Measurements from ENCODE around the gene FNBP1L. TPM values are rescaled to one million over a fixed set of nuclear protein-coding genes. Genes with fewer than 3 reads are reported as not detected.

FNBP1L gene
- total RNA-seq, 2 donors from 2014 or later, result 1.3 to 1.6 TPM

DNA sequence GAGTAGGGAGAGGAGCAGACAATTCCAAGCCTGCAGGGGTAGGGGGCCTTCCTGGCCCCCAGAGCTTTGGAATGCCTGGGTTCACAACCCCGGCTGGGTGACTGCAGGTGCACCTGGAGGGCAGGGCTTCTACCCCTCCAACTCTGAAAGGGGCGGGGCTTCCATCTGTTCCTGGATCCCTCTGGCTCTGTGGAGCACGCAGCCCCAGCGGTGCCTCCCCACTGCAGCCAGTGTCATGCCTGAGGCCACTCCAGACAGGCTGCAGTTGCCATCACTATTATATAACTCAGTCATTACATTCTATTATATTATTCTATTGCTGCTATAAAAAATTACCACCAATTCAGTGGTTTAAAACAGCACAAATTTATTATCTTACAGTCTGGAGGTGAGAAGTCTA is 12.5 kb upstream of the FNBP1L start:
- ATAC-seq (replicated peaks in 1 of 2), result no peak
- H3K9me3 Mint-ChIP-seq, result no peaks in the 10 kb centered on the region
- no peak overlapping the region for H3K27ac Mint-ChIP-seq
- H3K27me3 Mint-ChIP-seq (ENCODE audit: low read depth), result peaks cover 10% of the 10 kb centered on the region
- H3K4me3 Mint-ChIP-seq, result no peak overlapping the region
- DNase-seq, result no peak
- H3K36me3 Mint-ChIP-seq (ENCODE audit: insufficient read depth in 2 of 2), result no peaks in the 10 kb centered on the region
- H3K4me1 Mint-ChIP-seq (ENCODE audit: low read depth), result no peaks in the 10 kb centered on the region

DNA sequence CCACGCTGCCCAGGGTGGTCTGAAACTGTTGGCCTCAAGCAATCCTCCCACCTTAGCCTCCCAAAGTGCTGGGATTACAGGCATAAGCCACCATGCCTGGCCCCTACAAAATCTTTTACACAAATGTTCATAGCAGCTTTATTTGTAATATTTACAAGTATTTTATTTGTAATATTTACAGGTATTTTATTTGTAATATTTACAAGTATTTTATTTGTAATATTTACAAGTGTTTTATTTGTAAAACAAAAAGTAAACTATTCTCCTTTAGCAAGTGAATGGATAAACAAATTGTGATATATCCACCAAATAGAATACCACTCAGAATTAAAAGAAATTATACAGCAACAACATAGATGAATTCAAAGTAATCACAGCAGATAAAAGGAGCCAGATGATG is 11.4 kb upstream of the FNBP1L start:
- Mint-ChIP-seq H3K27me3 (ENCODE audit: low read depth) (peaks cover 10% of the 10 kb centered on the region), H3K27ac (no peak overlapping the region), H3K9me3 (no peaks in the 10 kb centered on the region), H3K36me3 (ENCODE audit: insufficient read depth in 2 of 2) (no peaks in the 10 kb centered on the region), H3K4me3 (no peak overlapping the region), H3K4me1 (ENCODE audit: low read depth) (no peaks in the 10 kb centered on the region)
- DNase-seq (no peak), ATAC-seq (replicated peaks in 1 of 2) (no peak)

DNA sequence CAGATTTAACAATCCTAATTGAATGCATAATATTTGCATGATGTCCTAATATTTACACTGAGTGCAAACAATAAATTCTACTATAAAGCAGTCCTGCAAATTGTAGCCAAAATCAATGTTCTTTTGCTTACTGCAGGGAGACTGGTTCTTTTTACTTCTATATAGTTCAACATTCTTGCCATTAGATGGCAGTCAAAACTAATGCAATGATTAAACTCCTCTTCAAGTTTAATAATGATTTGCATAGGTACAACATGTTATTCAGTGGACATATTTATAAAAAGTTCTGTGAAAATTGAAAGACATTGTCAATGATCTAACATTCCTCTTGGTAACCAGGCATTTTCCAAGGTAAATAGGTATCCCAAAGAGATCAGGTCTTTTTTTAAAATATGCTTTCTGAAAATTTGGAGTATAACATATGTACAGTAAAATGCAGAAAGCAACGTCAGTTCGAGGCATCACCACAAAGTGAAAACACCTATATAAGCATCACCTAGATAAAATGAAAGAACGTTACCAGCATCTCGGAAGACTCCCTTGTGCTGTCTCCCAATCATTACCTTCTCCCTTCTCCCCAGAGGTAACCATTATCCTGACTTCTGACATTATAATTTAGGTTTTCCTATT is 9.8 kb upstream of the FNBP1L start:
- ATAC-seq (replicated peaks in 1 of 2) (peak; percentile 47 to 49), DNase-seq (no peak)
- Mint-ChIP-seq H3K27me3 (ENCODE audit: low read depth) (peaks cover 10% of the 10 kb centered on the region), H3K4me3 (no peak overlapping the region), H3K9me3 (no peaks in the 10 kb centered on the region), H3K27ac (no peak overlapping the region), H3K36me3 (ENCODE audit: insufficient read depth in 2 of 2) (no peaks in the 10 kb centered on the region), H3K4me1 (ENCODE audit: low read depth) (no peaks in the 10 kb centered on the region)

DNA sequence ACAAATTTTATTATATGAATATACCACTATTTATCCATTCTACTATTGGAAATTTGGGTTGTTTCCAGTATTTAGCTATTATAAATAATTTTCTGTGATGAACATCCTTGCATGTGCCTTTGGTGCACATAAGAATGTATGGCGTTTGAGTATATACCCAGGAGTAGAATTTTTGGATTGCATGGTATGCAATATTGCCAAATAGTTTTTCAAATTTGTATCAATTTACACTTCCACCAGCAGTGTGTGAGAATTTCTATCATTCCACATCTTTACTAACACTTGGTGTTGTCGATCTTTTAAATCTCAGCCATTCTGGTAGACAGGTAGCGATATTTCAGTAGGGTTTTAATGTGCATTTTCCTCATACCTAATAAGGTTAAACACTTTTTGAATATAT is 9.2 kb upstream of the FNBP1L start:
- no peaks in the 10 kb centered on the region for H3K9me3 Mint-ChIP-seq
- no peak overlapping the region for H3K4me3 Mint-ChIP-seq
- H3K27me3 Mint-ChIP-seq (ENCODE audit: low read depth), result peaks cover 10% of the 10 kb centered on the region
- ATAC-seq (replicated peaks in 1 of 2) (no peak), DNase-seq (no peak)
- H3K36me3 Mint-ChIP-seq (ENCODE audit: insufficient read depth in 2 of 2), result no peaks in the 10 kb centered on the region
- H3K27ac Mint-ChIP-seq, result no peak overlapping the region
- no peaks in the 10 kb centered on the region for H3K4me1 Mint-ChIP-seq (ENCODE audit: low read depth)

DNA sequence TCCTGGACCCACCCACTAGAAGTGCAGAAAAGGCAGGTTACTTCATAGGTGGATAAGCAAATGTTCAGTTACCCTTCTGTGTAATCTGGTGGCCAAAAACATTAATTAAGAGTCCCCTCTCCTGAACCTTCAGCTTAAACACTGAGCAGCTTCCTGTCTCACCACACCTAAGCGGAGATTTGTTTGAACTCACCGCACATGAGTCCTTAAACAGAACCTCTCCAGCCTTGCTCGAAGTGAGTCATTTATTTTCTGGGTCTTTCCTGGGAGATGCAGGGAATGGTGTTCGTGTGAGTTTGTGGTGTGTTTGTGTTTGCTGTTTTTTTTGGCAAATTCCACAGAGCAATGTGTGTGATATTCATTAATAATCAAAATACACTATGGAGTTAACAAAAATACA is 7.6 kb upstream of the FNBP1L start:
- H3K9me3 Mint-ChIP-seq, result no peaks in the 10 kb centered on the region
- H3K4me1 Mint-ChIP-seq (ENCODE audit: low read depth), result no peaks in the 10 kb centered on the region
- ATAC-seq (replicated peaks in 1 of 2) (no peak), DNase-seq (no peak)
- H3K27ac Mint-ChIP-seq, result no peak overlapping the region
- no peak overlapping the region for H3K4me3 Mint-ChIP-seq
- peaks cover 10% of the 10 kb centered on the region for H3K27me3 Mint-ChIP-seq (ENCODE audit: low read depth)
- H3K36me3 Mint-ChIP-seq (ENCODE audit: insufficient read depth in 2 of 2), result no peaks in the 10 kb centered on the region

DNA sequence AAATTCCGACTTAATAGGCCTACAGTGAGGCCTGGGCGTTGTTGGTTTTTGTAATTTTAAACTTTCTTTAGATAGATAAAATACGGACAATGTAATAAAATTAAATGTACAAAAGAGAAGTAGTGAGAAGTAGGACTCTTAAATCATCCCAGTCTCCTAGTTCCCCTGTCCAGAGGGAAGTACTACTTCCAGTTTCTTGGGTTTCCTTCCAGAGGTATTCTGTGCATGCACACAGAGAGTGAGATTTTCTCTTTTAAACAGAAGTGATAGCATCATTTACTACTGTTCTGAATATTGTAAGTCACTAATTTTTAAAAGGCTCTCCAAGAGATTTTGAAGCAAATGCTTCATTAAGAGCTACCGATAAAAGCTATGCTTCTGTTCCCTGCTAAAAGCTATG is 7.2 kb upstream of the FNBP1L start:
- H3K4me1 Mint-ChIP-seq (ENCODE audit: low read depth), result no peaks in the 10 kb centered on the region
- ATAC-seq (replicated peaks in 1 of 2), result no peak
- H3K9me3 Mint-ChIP-seq, result no peaks in the 10 kb centered on the region
- peaks cover 10% of the 10 kb centered on the region for H3K27me3 Mint-ChIP-seq (ENCODE audit: low read depth)
- H3K36me3 Mint-ChIP-seq (ENCODE audit: insufficient read depth in 2 of 2), result no peaks in the 10 kb centered on the region
- H3K27ac Mint-ChIP-seq, result no peak overlapping the region
- H3K4me3 Mint-ChIP-seq, result no peak overlapping the region
- no peak for DNase-seq

DNA sequence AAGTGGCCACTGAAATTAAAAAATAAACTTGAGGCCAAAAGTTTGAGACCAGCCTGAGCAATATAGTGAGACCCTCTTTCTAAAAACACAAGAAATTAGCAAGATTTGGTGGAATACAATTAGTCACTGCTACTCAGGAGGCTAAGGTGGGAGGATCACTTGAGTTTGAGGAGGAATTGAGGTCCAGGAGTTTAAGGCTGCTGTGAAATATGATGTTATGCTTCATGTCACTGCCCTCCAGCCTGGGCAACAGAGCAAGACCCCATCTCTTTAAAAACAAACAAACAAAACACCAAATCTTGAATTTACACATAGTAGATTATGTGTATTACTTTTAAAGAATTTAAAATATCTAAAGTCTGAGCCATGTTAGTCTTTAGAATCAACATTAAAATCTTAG is 6.3 kb upstream of the FNBP1L start:
- peaks cover 15% of the 10 kb centered on the region for H3K27me3 Mint-ChIP-seq (ENCODE audit: low read depth)
- no peak overlapping the region for H3K27ac Mint-ChIP-seq
- DNase-seq (no peak), ATAC-seq (replicated peaks in 1 of 2) (no peak)
- H3K36me3 Mint-ChIP-seq (ENCODE audit: insufficient read depth in 2 of 2), result no peaks in the 10 kb centered on the region
- H3K4me3 Mint-ChIP-seq, result no peak overlapping the region
- H3K4me1 Mint-ChIP-seq (ENCODE audit: low read depth), result no peaks in the 10 kb centered on the region
- H3K9me3 Mint-ChIP-seq, result no peaks in the 10 kb centered on the region

DNA sequence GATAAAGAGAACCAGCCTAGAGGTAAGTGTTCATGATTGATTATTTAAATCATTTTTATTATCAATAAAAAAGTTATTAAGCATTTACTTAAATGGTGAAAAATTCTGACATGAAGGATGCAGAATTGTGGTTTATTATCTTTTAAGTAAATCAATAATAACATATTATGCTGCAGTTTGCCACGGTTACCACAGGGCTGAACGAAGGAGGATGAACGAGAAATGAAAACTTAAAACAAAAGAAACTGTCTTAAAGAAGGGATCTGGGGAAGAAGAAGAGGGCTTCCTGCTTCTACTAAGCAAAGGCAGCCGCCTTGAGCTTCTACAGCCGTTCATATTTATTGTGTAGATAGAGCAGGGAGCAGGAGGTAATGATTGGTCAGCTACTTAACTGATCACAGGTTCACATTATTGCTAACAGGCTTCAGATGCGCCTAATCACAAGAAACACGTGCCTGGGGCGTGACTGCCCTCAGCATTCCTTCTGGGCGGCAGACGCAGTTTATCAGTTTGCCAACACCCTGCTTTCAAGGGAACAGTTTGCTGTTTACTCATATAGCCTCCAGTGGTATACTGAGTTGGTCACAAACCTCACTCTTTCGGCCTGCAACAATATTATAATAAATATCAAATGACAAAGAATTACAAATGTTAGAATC is 5.8 kb upstream of the FNBP1L start:
- no peak for DNase-seq
- Mint-ChIP-seq H3K4me3 (no peak overlapping the region), H3K27ac (no peak overlapping the region), H3K4me1 (ENCODE audit: low read depth) (peaks cover 3% of the 10 kb centered on the region), H3K27me3 (ENCODE audit: low read depth) (peaks cover 21% of the 10 kb centered on the region), H3K36me3 (ENCODE audit: insufficient read depth in 2 of 2) (no peaks in the 10 kb centered on the region), H3K9me3 (no peaks in the 10 kb centered on the region)
- ATAC-seq (replicated peaks in 1 of 2), result no peak

DNA sequence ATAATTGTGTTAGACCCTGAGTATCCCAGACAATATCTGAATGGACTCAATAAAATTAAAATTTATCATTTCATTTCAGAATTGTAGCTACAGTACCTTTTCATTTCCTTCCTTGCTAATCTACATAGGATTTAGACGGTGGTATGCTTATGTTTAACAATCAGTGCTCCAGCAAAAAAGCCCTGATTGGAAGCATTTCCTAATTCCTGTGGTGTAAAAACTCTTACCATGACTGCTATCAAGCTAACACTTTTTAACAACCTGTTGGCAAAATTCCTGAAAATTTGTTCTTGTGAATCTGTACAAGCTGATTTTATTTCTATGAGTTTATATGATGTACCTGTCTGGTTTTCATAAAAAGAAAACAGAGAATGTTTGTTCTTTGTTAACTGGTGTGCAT is 5.2 kb upstream of the FNBP1L start:
- H3K9me3 Mint-ChIP-seq, result no peaks in the 10 kb centered on the region
- H3K4me3 Mint-ChIP-seq, result no peak overlapping the region
- H3K27ac Mint-ChIP-seq, result no peak overlapping the region
- DNase-seq (no peak), ATAC-seq (replicated peaks in 1 of 2) (no peak)
- peaks cover 26% of the 10 kb centered on the region for H3K27me3 Mint-ChIP-seq (ENCODE audit: low read depth)
- peaks cover 8% of the 10 kb centered on the region for H3K4me1 Mint-ChIP-seq (ENCODE audit: low read depth)
- peaks cover 0 to 3% of the 10 kb centered on the region in 2 donors for H3K36me3 Mint-ChIP-seq (ENCODE audit: insufficient read depth in 2 of 2)

DNA sequence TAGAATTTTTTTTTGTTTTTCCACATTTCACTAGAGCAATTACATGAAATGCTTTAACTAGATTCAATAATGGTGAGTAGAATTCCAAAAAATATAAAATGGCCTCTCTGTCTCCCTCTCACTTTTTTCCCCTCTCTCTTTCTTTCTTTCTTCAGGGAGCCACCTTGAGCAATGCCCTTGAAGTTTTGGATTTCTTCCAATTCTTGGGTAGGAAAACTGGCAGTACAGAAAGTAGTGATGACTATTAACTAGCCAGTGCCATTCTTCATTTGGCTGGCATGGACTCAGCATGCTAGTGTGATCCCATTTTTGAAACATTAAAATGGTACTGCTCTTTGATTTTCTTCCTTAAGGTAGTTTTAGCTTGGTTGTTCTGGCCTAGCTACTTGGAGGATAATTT is 4.5 kb upstream of the FNBP1L start:
- no peaks in the 10 kb centered on the region for H3K9me3 Mint-ChIP-seq
- H3K4me1 Mint-ChIP-seq (ENCODE audit: low read depth), result peaks cover 8% of the 10 kb centered on the region
- no peak overlapping the region for H3K27ac Mint-ChIP-seq
- no peak overlapping the region for H3K4me3 Mint-ChIP-seq
- peaks cover 26% of the 10 kb centered on the region for H3K27me3 Mint-ChIP-seq (ENCODE audit: low read depth)
- ATAC-seq (replicated peaks in 1 of 2), result no peak
- peaks cover 0 to 3% of the 10 kb centered on the region in 2 donors for H3K36me3 Mint-ChIP-seq (ENCODE audit: insufficient read depth in 2 of 2)
- DNase-seq, result no peak

DNA sequence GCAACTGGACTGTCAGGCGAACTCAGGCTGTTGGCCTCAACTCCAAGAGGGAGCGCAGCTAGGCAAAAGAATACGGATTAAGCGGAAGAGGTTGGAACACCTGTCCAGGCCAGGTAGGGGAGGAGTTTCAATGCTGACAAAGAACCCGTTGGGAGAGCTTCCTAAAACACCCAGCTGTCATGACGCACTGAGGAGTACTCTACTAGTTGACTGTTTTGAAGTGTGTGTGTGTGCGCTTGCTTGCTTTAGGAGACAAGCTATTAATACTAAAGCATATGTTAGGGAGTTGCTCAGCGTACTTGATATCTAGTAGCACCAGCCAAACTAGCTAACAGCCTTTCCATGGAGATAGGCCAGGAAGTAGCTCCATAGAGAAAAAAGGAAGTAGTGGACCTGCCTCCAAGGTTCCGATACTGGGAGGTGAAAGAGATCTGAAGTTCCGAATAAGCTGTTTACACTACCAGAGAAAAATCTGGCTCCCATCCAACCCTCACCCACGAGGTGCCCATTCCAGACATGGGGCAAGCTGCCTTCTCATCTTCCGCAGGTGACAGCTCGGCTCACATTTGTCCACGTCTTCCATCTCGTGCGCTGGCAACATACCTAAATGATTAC is 974 bp upstream of the FNBP1L start:
- H3K4me1 Mint-ChIP-seq (ENCODE audit: low read depth), result peaks cover 18% of the 10 kb centered on the region
- no peak for ATAC-seq (replicated peaks in 1 of 2)
- no peak for DNase-seq
- H3K27ac Mint-ChIP-seq, result no peak overlapping the region
- H3K36me3 Mint-ChIP-seq (ENCODE audit: insufficient read depth in 2 of 2), result peaks cover 2 to 5% of the 10 kb centered on the region in 2 donors
- no peaks in the 10 kb centered on the region for H3K9me3 Mint-ChIP-seq
- H3K4me3 Mint-ChIP-seq, result peak overlapping the region; percentile 92 to 95
- H3K27me3 Mint-ChIP-seq (ENCODE audit: low read depth), result peaks cover 37% of the 10 kb centered on the region

DNA sequence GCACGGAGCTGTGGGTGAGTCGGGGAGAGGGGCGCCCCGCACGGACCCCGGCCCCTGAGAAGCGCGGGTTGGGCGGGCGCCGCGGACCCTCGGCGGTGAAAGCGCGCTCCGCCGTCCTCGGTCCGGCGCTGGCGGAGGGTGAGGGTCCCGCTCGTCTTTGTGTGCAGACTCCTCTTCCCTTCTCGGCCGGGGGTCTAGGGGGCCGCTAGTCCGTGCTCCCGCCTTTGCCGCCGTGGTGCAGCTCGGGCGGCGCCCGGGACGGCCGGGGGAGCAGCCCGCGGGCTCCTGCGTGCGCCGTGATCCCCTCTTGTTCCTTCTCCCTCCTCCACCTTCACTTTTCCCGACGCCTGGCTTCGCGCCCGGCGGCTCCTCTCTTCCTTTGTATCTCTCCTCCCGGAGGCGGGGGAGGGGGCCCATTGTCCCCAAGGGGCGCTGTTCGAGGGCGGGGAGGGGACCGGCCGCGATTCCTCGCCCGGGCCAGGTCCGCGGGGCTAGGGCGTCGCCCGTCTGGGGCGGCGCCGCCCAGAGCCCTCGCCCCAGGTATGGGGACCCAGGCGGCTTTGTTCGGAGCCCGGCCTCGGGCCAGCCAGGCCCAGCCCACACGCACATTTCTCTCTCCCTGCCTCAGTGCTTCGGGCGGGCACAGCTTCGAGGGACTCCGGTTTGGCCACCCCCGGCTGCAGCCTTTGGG is 519 bp downstream of the FNBP1L start:
- Mint-ChIP-seq H3K27ac (peak overlapping the region; percentile 78), H3K4me3 (peak overlapping the region; percentile 90 to 97), H3K9me3 (no peaks in the 10 kb centered on the region), H3K4me1 (ENCODE audit: low read depth) (peaks cover 18% of the 10 kb centered on the region), H3K27me3 (ENCODE audit: low read depth) (peaks cover 37% of the 10 kb centered on the region), H3K36me3 (ENCODE audit: insufficient read depth in 2 of 2) (peaks cover 2 to 5% of the 10 kb centered on the region in 2 donors)
- DNase-seq (peak; percentile 24 to 67), ATAC-seq (replicated peaks in 1 of 2) (peak; percentile 72 to 75)

Data from activated T-cell treated with anti-CD3 and anti-CD28 coated beads, Interleukin-2, amount 50 U/mL, for 72 hours (primary cell).